H9 (cell line): ENCODE data around the gene RABGAP1L. TPM values are rescaled to one million over a fixed set of nuclear protein-coding genes. Genes with fewer than 3 reads are reported as not detected.

Experiments used
- DNase-seq: peaks from one replicate; pipeline ENCODE4 v3.0.0-alpha.2; 2017
- H2AFZ ChIP-seq: one replicate; pipeline ENCODE4 v1.6.1; 2013; ENCODE audit warnings: mild to moderate bottlenecking, low read length, control low read depth, moderate library complexity
- H2AK5ac ChIP-seq: 2 replicates; pipeline ENCODE4 v1.6.1; 2013; ENCODE audit warnings: low read length, control low read depth, mixed read lengths; ENCODE audit not compliant: insufficient read length
- H2BK120ac ChIP-seq: one replicate; pipeline ENCODE4 v1.6.1; 2013; ENCODE audit warnings: low read depth, mild to moderate bottlenecking, low read length, control low read depth, inconsistent platforms; ENCODE audit not compliant: poor library complexity, severe bottlenecking
- H2BK12ac ChIP-seq: 2 replicates; pipeline ENCODE4 v1.6.1; 2013; ENCODE audit warnings: low read length, control low read depth, mixed read lengths, low read depth; ENCODE audit not compliant: insufficient read length
- H2BK15ac ChIP-seq: 2 replicates; pipeline ENCODE4 v1.6.1; 2013; ENCODE audit warnings: low read depth, low read length, control low read depth
- H2BK20ac ChIP-seq: one replicate; pipeline ENCODE4 v1.6.1; 2013; ENCODE audit warnings: low read depth, mild to moderate bottlenecking, low read length, control low read depth, inconsistent platforms; ENCODE audit not compliant: poor library complexity, severe bottlenecking
- H2BK5ac ChIP-seq: 2 replicates; pipeline ENCODE4 v1.6.1; 2013; ENCODE audit warnings: low read length, control low read depth, mixed read lengths; ENCODE audit not compliant: insufficient read length
- H3K14ac ChIP-seq: 2 replicates; pipeline ENCODE4 v1.6.1; 2013; ENCODE audit warnings: low read length, control low read depth; ENCODE audit not compliant: insufficient read depth
- H3K18ac ChIP-seq: 2 replicates; pipeline ENCODE4 v1.6.1; 2013; ENCODE audit warnings: low read depth, mild to moderate bottlenecking, mixed read lengths, low read length, control low read depth; ENCODE audit not compliant: insufficient read length
- H3K23ac ChIP-seq: 2 replicates; pipeline ENCODE4 v1.6.1; 2013; ENCODE audit warnings: low read length, control low read depth, mixed read lengths, low read depth; ENCODE audit not compliant: insufficient read length
- H3K23me2 ChIP-seq: 2 replicates; pipeline ENCODE4 v1.6.1; 2013; ENCODE audit warnings: low read depth, mild to moderate bottlenecking, mixed read lengths, low read length, control low read depth; ENCODE audit not compliant: insufficient read length, poor library complexity, severe bottlenecking
- H3K27ac ChIP-seq: 2 replicates; pipeline ENCODE4 v1.5.1; 2013; ENCODE audit warnings: low read length, control low read depth, mixed read lengths, low read depth; ENCODE audit not compliant: insufficient read length
- H3K27me3 ChIP-seq: 2 replicates; pipeline ENCODE4 v1.6.1; 2013; ENCODE audit warnings: low read length, control low read depth, inconsistent platforms; ENCODE audit not compliant: insufficient read depth
- H3K4ac ChIP-seq: 2 replicates; pipeline ENCODE4 v1.6.1; 2013; ENCODE audit warnings: low read depth, mild to moderate bottlenecking, control low read depth, inconsistent platforms, low read length, moderate library complexity
- H3K4me1 ChIP-seq: 2 replicates; pipeline ENCODE4 v1.6.1; 2013; ENCODE audit warnings: low read length, control low read depth, inconsistent platforms; ENCODE audit not compliant: insufficient read depth
- H3K4me2 ChIP-seq: 2 replicates; pipeline ENCODE4 v1.6.1; 2013; ENCODE audit warnings: low read length, control low read depth, mixed read lengths; ENCODE audit not compliant: insufficient read length, insufficient read depth
- H3K56ac ChIP-seq: 2 replicates; pipeline ENCODE4 v1.6.1; 2013; ENCODE audit warnings: low read depth, mild to moderate bottlenecking, mixed read lengths, low read length, control low read depth; ENCODE audit not compliant: insufficient read length
- H3K79me1 ChIP-seq: 2 replicates; pipeline ENCODE4 v1.6.1; 2013; ENCODE audit warnings: low read depth, mild to moderate bottlenecking, moderate library complexity, low read length, control low read depth, inconsistent platforms; ENCODE audit not compliant: insufficient read depth, poor library complexity, severe bottlenecking
- H3K79me2 ChIP-seq: 2 replicates; pipeline ENCODE4 v1.6.1; 2013; ENCODE audit warnings: low read length, control low read depth, inconsistent platforms; ENCODE audit not compliant: insufficient read depth
- H3K9ac ChIP-seq: 2 replicates; pipeline ENCODE4 v1.6.1; 2013; ENCODE audit warnings: low read length, control low read depth, mixed read lengths; ENCODE audit not compliant: insufficient read length; ENCODE audit errors: extremely low read depth
- H3K9me3 ChIP-seq: one replicate; pipeline ENCODE4 v1.6.1; 2013; ENCODE audit warnings: low read depth, low read length, inconsistent platforms; ENCODE audit not compliant: control insufficient read depth
- H3T11ph ChIP-seq: one replicate; pipeline ENCODE4 v1.6.1; 2013; ENCODE audit warnings: mild to moderate bottlenecking, low read length, control low read depth, inconsistent platforms
- H4K20me1 ChIP-seq: one replicate; pipeline ENCODE4 v1.6.1; 2013; ENCODE audit not compliant: control insufficient read depth, insufficient read length, insufficient read depth
- H4K5ac ChIP-seq: 2 replicates; pipeline ENCODE4 v1.6.1; 2013; ENCODE audit warnings: low read depth, mild to moderate bottlenecking, mixed read lengths, low read length, control low read depth; ENCODE audit not compliant: insufficient read length
- H4K8ac ChIP-seq: replicated peaks from 2 replicates; pipeline ENCODE4 v1.6.1; 2013; ENCODE audit warnings: low read length, control low read depth, mixed read lengths, low read depth; ENCODE audit not compliant: insufficient read length
- H4K91ac ChIP-seq: 2 replicates; pipeline ENCODE4 v1.6.1; 2013; ENCODE audit warnings: low read depth, mild to moderate bottlenecking, moderate library complexity, mixed read lengths, low read length, control low read depth; ENCODE audit not compliant: insufficient read length
- H3K27ac Mint-ChIP-seq, 3 experiments: 2 replicates in 2 of 3; 3 replicates in 1 of 3; pipeline ENCODE4 v1.8.0; 2020 to 2021; ENCODE audit warnings: mixed read lengths in 3 of 3, mild to moderate bottlenecking in 1 of 3, moderate library complexity in 1 of 3
- H3K27me3 Mint-ChIP-seq: 2 replicates; pipeline ENCODE4 v1.8.0; 2021; ENCODE audit warnings: low read depth, mild to moderate bottlenecking, moderate library complexity, mixed read lengths
- H3K36me3 Mint-ChIP-seq, 3 experiments: 2 replicates in 2 of 3; 3 replicates in 1 of 3; pipeline ENCODE4 v1.8.0; 2020 to 2021; ENCODE audit warnings: low read depth in 3 of 3, mixed read lengths in 3 of 3; ENCODE audit not compliant: insufficient read depth in 1 of 3
- H3K4me1 Mint-ChIP-seq, 2 experiments: 2 replicates each; pipeline ENCODE4 v1.8.0; 2020; ENCODE audit warnings: mixed read lengths in 2 of 2
- H3K4me3 Mint-ChIP-seq, 2 experiments: 2 replicates in 1 of 2; 3 replicates in 1 of 2; pipeline ENCODE4 v1.8.0; 2020 to 2021; ENCODE audit warnings: mild to moderate bottlenecking in 2 of 2, mixed read lengths in 2 of 2, moderate library complexity in 1 of 2
- H3K9me3 Mint-ChIP-seq, 2 experiments: 2 replicates in 1 of 2; 3 replicates in 1 of 2; pipeline ENCODE4 v1.8.0; 2020; ENCODE audit warnings: mild to moderate bottlenecking in 2 of 2, mixed read lengths in 2 of 2, moderate library complexity in 1 of 2
- total RNA-seq: library from RNA; stranded (reverse); gene quantifications from 2 replicates; pipeline ENCODE4 v1.2.1, GENCODE V29; 2021
- TF ChIP-seq, protein P1 (sequence below): fragments of 200-600 bp; sonication (generic); conservative IDR thresholded peaks from 3 replicates; pipeline ENCODE4 v1.8.0; 2021; ENCODE audit warnings: antibody characterized with exemption, mild to moderate bottlenecking

RABGAP1L gene
- total RNA-seq, 1 experiment from 2014 or later: 147 TPM

GRCh38 chr1:174273776-174274175 is 114.5 kb downstream of the RABGAP1L start:
- no peaks in the 10 kb centered on the region for H3K23me2 ChIP-seq
- no peak overlapping the region for H3T11ph ChIP-seq
- H3K79me2 ChIP-seq: no peaks in the 10 kb centered on the region
- H3K4me1 Mint-ChIP-seq: no peaks in the 10 kb centered on the region
- no peak overlapping the region for H2AK5ac ChIP-seq
- no peak overlapping the region for H4K5ac ChIP-seq
- no peaks in the 10 kb centered on the region for H3K27me3 Mint-ChIP-seq
- no peaks in the 10 kb centered on the region for H4K20me1 ChIP-seq
- no peak overlapping the region for H3K27ac ChIP-seq
- H2BK5ac ChIP-seq: no peak overlapping the region
- no peak overlapping the region for H2BK15ac ChIP-seq
- H3K23ac ChIP-seq: no peak overlapping the region
- H4K8ac ChIP-seq: no peak overlapping the region
- H3K36me3 Mint-ChIP-seq: no peaks in the 10 kb centered on the region
- no peaks in the 10 kb centered on the region for H3K4me1 ChIP-seq
- no peak overlapping the region for H3K9ac ChIP-seq
- no peak overlapping the region for H2AFZ ChIP-seq
- no peak overlapping the region for H3K4ac ChIP-seq
- H2BK120ac ChIP-seq: no peak overlapping the region
- no peak overlapping the region for H3K4me3 Mint-ChIP-seq
- no peak for DNase-seq
- no peak overlapping the region for H3K56ac ChIP-seq
- H3K27ac Mint-ChIP-seq: no peak overlapping the region
- H2BK20ac ChIP-seq: no peak overlapping the region
- no peak overlapping the region for H4K91ac ChIP-seq
- no peaks in the 10 kb centered on the region for H3K27me3 ChIP-seq
- no peak overlapping the region for H3K4me2 ChIP-seq
- H3K79me1 ChIP-seq: no peaks in the 10 kb centered on the region
- TF ChIP-seq, protein P1, sequence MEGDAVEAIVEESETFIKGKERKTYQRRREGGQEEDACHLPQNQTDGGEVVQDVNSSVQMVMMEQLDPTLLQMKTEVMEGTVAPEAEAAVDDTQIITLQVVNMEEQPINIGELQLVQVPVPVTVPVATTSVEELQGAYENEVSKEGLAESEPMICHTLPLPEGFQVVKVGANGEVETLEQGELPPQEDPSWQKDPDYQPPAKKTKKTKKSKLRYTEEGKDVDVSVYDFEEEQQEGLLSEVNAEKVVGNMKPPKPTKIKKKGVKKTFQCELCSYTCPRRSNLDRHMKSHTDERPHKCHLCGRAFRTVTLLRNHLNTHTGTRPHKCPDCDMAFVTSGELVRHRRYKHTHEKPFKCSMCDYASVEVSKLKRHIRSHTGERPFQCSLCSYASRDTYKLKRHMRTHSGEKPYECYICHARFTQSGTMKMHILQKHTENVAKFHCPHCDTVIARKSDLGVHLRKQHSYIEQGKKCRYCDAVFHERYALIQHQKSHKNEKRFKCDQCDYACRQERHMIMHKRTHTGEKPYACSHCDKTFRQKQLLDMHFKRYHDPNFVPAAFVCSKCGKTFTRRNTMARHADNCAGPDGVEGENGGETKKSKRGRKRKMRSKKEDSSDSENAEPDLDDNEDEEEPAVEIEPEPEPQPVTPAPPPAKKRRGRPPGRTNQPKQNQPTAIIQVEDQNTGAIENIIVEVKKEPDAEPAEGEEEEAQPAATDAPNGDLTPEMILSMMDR: no peak
- H3K9me3 Mint-ChIP-seq: no peaks in the 10 kb centered on the region
- no peak overlapping the region for H3K14ac ChIP-seq
- H3K18ac ChIP-seq: no peak overlapping the region
- H2BK12ac ChIP-seq: no peak overlapping the region
- H3K9me3 ChIP-seq: no peaks in the 10 kb centered on the region
